ENCODE data around the gene MT1M. TPM values are rescaled to one million over a fixed set of nuclear protein-coding genes. Genes with fewer than 3 reads are reported as not detected.
A peak's percentile ranks its signal among the peaks of the same experiment; 100 is the strongest.

MT1M gene
- total and polyA plus RNA-seq, 9 donors: 0.34 to 2.4 (median 0.63) TPM

DNA sequence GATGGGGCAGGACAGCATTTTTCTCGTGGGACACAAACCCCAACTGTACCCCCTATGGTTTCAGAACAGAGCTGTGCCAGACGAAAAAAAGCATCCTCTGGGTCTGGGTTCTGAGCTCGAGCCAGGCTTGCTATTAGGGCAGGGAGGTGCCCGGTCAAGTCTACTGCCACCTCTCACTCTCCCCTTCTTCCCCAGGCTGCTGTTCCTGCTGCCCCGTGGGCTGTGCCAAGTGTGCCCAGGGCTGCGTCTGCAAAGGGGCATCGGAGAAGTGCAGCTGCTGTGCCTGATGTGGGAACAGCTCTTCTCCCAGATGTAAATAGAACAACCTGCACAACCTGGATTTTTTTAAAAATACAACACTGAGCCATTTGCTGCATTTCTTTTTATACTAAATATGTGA, 5.8 kb upstream of the MT1M start:
- no peak for DNase-seq
- WGBS (ENCODE audit: insufficient coverage): 58% methylated on average over 5 of the region's 7 CpGs
- Histone ChIP-seq H3K27me3 (ENCODE audit: control insufficient read depth, insufficient read depth, low read length) (peaks cover 32% of the 10 kb centered on the region), H3K27ac (ENCODE audit: low read length) (no peak overlapping the region), H3K4me3 (ENCODE audit: low read length) (no peak overlapping the region), H3K36me3 (ENCODE audit: control insufficient read depth, insufficient read depth, low read length) (no peaks in the 10 kb centered on the region), H3K4me1 (ENCODE audit: control insufficient read depth, insufficient read depth, low read length) (peaks cover 20% of the 10 kb centered on the region), H3K9me3 (replicated peaks; ENCODE audit: control insufficient read depth, low read depth, low read length) (no peaks in the 10 kb centered on the region)

DNA sequence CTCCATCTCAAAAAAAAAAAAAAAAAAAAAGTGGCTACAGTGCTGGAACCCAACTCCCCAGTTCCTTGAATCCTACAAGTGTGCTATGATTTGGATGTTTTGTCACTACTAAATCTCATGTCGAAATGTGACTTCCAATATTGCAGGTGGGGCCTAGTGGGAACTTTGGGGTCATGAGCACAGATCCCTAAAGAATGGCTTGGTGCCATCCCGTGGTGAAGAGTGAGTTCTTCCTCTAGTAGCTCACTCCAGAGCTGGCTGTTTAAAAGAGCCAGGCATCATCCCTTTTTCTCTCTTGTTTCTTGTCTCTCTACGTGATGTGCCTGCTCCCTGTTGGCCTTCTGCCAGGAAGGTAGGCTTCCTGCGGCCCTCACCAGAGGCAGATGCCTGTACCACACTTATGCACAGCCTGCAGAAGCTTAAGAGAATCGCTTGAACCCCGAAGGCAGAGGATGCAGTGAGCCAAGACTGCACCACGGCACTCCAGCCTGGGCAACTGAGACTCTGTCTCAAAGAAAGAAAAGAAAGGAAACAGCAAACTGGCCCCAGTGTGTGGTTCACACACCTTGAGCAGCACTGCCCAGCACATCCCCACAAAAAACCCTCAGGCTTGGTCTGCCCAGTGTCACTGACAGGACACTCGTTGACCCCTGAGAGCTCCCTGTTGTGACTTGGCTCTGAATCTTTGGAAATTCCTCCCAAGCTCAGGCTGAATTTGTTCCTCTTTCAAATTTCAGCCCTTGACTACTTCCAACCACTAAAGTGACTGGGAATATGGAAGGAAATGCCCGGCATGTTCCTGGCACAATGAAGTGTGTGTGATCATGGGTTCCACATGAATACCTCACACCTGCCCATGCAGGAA, 3.7 kb upstream of the MT1M start:
- WGBS (ENCODE audit: insufficient coverage): 39% methylated on average over 4 of the region's 9 CpGs
- H3K36me3 ChIP-seq (ENCODE audit: control insufficient read depth, insufficient read depth, low read length): no peaks in the 10 kb centered on the region
- H3K4me3 ChIP-seq (ENCODE audit: low read length): no peak overlapping the region
- H3K4me1 ChIP-seq (ENCODE audit: control insufficient read depth, insufficient read depth, low read length): peaks cover 32% of the 10 kb centered on the region
- no peak overlapping the region for H3K27ac ChIP-seq (ENCODE audit: low read length)
- H3K9me3 ChIP-seq (replicated peaks; ENCODE audit: control insufficient read depth, low read depth, low read length): no peaks in the 10 kb centered on the region
- no peak for DNase-seq
- H3K27me3 ChIP-seq (ENCODE audit: control insufficient read depth, insufficient read depth, low read length): peaks cover 52% of the 10 kb centered on the region

DNA sequence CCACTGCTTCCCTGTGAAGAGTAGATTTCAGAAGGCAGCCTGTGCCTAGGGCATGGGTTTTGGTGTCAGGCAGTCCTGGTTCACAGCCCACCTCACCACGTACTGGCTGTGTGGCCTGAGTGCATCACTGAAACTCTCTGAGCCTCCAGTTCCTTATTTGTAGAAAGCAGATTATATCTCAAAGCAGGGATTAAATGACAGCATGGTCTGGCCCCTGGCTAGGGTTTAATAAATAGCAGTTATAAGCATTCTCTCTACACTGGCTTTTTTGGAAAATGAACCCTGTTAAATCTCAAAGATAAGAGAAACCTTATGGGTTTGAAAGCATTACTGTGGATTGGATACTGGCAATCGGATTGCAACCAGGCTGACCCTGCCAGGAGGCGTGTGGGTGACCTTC, 2.9 kb upstream of the MT1M start:
- Histone ChIP-seq H3K27ac (ENCODE audit: low read length) (no peak overlapping the region), H3K4me3 (ENCODE audit: low read length) (no peak overlapping the region), H3K4me1 (ENCODE audit: control insufficient read depth, insufficient read depth, low read length) (peaks cover 32% of the 10 kb centered on the region), H3K36me3 (ENCODE audit: control insufficient read depth, insufficient read depth, low read length) (no peaks in the 10 kb centered on the region), H3K27me3 (ENCODE audit: control insufficient read depth, insufficient read depth, low read length) (peaks cover 58% of the 10 kb centered on the region), H3K9me3 (replicated peaks; ENCODE audit: control insufficient read depth, low read depth, low read length) (no peaks in the 10 kb centered on the region)
- no peak for DNase-seq
- WGBS (ENCODE audit: insufficient coverage): 88% methylated on average over 3 of the region's 3 CpGs

DNA sequence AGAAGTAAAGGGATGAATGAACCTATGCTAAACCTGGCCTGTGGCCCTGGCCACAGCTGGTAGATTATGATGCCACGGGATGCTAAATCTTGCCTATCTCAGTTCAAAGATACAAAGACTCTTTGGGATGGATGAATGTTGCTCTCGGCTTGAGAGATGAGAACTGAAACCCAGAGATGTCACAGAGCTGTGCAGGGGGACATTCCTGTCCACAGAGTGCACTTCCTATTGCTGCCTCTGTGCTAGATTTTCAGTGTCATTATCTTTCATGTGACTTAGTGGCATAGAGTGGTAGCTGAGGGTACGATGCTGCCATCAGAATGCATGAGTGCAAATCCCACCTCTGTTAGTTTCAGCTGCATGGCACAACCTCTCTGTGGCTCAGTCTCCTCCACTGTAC, 2.3 kb upstream of the MT1M start:
- Histone ChIP-seq H3K27me3 (ENCODE audit: control insufficient read depth, insufficient read depth, low read length) (peaks cover 60% of the 10 kb centered on the region), H3K36me3 (ENCODE audit: control insufficient read depth, insufficient read depth, low read length) (no peaks in the 10 kb centered on the region), H3K9me3 (replicated peaks; ENCODE audit: control insufficient read depth, low read depth, low read length) (no peaks in the 10 kb centered on the region), H3K4me1 (ENCODE audit: control insufficient read depth, insufficient read depth, low read length) (peaks cover 30% of the 10 kb centered on the region), H3K4me3 (ENCODE audit: low read length) (no peak overlapping the region), H3K27ac (ENCODE audit: low read length) (no peak overlapping the region)
- no peak for DNase-seq
- WGBS (ENCODE audit: insufficient coverage): 60% methylated on average over 1 of the region's 3 CpGs

DNA sequence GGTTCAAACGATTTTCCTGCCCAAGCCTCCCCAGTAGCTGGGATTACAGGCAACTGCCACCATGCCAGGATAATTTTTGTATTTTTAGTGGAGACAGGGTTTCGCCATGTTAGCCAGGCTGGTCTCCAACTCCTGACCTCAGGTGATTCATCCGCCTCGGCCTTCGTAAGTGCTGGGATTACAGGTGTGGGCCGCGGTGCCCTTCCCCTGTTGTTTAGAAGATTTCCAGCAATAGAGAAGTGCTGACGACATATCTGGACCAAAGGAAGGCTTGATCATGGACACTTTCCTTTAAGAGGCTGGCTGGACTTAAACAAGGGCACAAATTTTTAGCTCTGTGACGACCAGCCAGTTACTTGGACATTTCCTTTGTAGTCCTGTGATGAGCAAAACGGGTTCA, 1.3 kb upstream of the MT1M start:
- H3K27me3 ChIP-seq (ENCODE audit: control insufficient read depth, insufficient read depth, low read length): peaks cover 61% of the 10 kb centered on the region
- H3K4me3 ChIP-seq (ENCODE audit: low read length): no peak overlapping the region
- H3K27ac ChIP-seq (ENCODE audit: low read length): no peak overlapping the region
- 90% methylated on average over 6 of the region's 10 CpGs for WGBS (ENCODE audit: insufficient coverage)
- H3K9me3 ChIP-seq (replicated peaks; ENCODE audit: control insufficient read depth, low read depth, low read length): no peaks in the 10 kb centered on the region
- DNase-seq: no peak
- peaks cover 23% of the 10 kb centered on the region for H3K4me1 ChIP-seq (ENCODE audit: control insufficient read depth, insufficient read depth, low read length)
- H3K36me3 ChIP-seq (ENCODE audit: control insufficient read depth, insufficient read depth, low read length): no peaks in the 10 kb centered on the region

DNA sequence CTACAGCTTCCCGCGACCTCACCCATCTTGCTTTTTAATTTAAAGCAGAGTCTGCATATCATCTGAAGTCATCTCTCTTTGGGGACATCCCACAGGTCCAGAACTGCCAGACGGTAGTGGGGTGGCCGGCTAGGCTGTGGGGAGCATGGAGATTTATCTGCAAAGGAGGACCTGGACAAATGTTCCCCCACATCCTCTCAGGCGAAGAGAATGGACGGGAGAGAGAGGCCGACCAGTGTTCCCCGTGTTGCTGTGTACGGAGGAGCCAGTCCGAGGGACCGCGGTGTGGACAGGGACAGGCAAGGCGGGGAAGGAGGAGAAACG, 665 bp upstream of the MT1M start:
- Histone ChIP-seq H3K9me3 (replicated peaks; ENCODE audit: control insufficient read depth, low read depth, low read length) (no peaks in the 10 kb centered on the region), H3K27ac (ENCODE audit: low read length) (peak overlapping the region; percentile 2), H3K36me3 (ENCODE audit: control insufficient read depth, insufficient read depth, low read length) (no peaks in the 10 kb centered on the region), H3K4me3 (ENCODE audit: low read length) (peak overlapping the region; percentile 43), H3K4me1 (ENCODE audit: control insufficient read depth, insufficient read depth, low read length) (peaks cover 17% of the 10 kb centered on the region), H3K27me3 (ENCODE audit: control insufficient read depth, insufficient read depth, low read length) (peaks cover 63% of the 10 kb centered on the region)
- DNase-seq: no peak
- 11% methylated on average over 3 of the region's 14 CpGs for WGBS (ENCODE audit: insufficient coverage)

DNA sequence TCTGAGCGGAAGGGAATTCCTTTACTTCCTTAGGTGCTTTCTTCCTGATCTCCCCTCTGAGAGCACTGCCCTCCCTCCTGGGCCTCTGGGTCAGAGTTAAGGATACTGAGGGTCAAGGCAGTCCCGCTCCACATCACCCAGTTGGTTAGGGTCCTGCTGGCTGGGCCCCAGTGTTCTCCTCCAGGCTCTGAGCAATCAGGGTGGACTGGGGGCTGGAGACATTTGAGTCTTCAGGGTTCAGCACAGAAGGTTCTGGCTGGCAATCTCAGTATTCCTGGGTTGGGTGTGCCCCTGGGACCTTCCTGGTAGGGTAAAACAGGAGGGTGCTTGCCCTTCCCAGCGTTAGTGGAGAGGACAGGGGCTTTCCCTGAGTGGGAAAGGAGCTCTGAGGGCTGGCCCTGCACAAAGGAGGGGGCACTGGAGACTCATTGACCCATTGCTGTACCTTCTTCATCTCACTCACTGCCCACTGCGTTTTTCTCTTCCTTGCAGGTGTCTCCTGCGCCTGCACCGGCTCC, 448 bp downstream of the MT1M start:
- no peak for DNase-seq
- no CpG with 5 or more reads among the region's 6 CpGs for WGBS (ENCODE audit: insufficient coverage)
- H3K4me3 ChIP-seq (ENCODE audit: low read length): peak overlapping the region; percentile 43
- no peaks in the 10 kb centered on the region for H3K36me3 ChIP-seq (ENCODE audit: control insufficient read depth, insufficient read depth, low read length)
- H3K4me1 ChIP-seq (ENCODE audit: control insufficient read depth, insufficient read depth, low read length): peaks cover 19% of the 10 kb centered on the region
- no peak overlapping the region for H3K27ac ChIP-seq (ENCODE audit: low read length)
- peaks cover 74% of the 10 kb centered on the region for H3K27me3 ChIP-seq (ENCODE audit: control insufficient read depth, insufficient read depth, low read length)
- H3K9me3 ChIP-seq (replicated peaks; ENCODE audit: control insufficient read depth, low read depth, low read length): no peaks in the 10 kb centered on the region

DNA sequence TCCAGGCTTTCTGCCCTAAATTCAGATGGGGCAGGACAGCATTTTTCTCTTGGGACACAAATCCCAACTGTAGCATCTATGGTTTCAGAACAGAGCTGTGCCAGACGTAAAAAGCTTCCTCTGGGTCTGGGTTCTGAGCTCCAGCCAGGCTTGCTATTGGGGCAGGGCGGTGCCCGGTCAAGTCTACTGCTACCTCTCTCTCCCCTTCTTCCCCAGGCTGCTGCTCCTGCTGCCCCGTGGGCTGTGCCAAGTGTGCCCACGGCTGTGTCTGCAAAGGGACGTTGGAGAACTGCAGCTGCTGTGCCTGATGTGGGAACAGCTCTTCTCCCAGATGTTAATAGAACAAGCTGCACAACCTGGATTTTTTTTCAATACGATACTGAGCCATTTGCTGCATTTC, 1.1 kb downstream of the MT1M start:
- no peaks in the 10 kb centered on the region for H3K9me3 ChIP-seq (replicated peaks; ENCODE audit: control insufficient read depth, low read depth, low read length)
- DNase-seq: no peak
- 25% methylated on average over 5 of the region's 7 CpGs for WGBS (ENCODE audit: insufficient coverage)
- H3K4me3 ChIP-seq (ENCODE audit: low read length): no peak overlapping the region
- H3K27me3 ChIP-seq (ENCODE audit: control insufficient read depth, insufficient read depth, low read length): peaks cover 76% of the 10 kb centered on the region
- H3K4me1 ChIP-seq (ENCODE audit: control insufficient read depth, insufficient read depth, low read length): peaks cover 24% of the 10 kb centered on the region
- H3K27ac ChIP-seq (ENCODE audit: low read length): no peak overlapping the region
- H3K36me3 ChIP-seq (ENCODE audit: control insufficient read depth, insufficient read depth, low read length): no peaks in the 10 kb centered on the region

DNA sequence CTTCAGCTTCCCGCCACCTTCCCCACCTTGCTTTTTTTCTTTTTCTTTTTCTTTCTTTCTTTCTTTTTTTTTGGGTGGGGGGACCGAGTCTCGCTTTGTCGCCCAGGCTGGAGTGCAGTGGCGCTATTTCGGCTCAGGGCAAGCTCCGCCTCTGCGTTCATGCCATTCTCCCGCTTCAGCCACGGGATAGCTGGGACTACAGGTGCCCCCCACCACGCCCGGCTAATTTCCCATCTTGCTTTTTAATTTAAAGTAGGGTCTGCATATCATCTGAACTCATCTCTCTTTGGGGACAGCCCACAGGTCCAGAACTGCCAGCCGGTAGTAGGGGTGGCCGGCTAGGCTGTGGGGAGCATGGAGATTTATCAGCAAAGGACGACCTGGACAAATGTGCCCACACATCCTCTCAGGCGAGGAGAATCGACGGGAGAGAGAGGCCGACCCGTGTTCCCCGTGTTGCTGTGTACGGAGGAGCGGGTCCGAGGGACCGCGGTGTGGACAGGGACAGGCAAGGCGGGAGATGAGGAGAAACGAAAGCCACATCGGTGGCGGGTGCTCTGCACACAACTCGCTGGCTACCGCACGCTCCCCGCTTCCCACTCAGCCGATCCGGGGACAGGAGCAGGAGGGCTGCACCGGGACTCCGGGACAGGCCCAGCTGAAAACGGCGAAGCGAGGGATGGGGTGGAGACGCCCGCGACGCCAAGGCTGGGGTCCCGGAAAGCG, 2.4 kb downstream of the MT1M start:
- DNase-seq: no peak
- WGBS (ENCODE audit: insufficient coverage): 2% methylated on average over 35 of the region's 47 CpGs
- Histone ChIP-seq H3K9me3 (replicated peaks; ENCODE audit: control insufficient read depth, low read depth, low read length) (no peaks in the 10 kb centered on the region), H3K27me3 (ENCODE audit: control insufficient read depth, insufficient read depth, low read length) (peaks cover 86% of the 10 kb centered on the region), H3K27ac (ENCODE audit: low read length) (no peak overlapping the region), H3K4me3 (ENCODE audit: low read length) (no peak overlapping the region), H3K36me3 (ENCODE audit: control insufficient read depth, insufficient read depth, low read length) (no peaks in the 10 kb centered on the region), H3K4me1 (ENCODE audit: control insufficient read depth, insufficient read depth, low read length) (peaks cover 30% of the 10 kb centered on the region)

DNA sequence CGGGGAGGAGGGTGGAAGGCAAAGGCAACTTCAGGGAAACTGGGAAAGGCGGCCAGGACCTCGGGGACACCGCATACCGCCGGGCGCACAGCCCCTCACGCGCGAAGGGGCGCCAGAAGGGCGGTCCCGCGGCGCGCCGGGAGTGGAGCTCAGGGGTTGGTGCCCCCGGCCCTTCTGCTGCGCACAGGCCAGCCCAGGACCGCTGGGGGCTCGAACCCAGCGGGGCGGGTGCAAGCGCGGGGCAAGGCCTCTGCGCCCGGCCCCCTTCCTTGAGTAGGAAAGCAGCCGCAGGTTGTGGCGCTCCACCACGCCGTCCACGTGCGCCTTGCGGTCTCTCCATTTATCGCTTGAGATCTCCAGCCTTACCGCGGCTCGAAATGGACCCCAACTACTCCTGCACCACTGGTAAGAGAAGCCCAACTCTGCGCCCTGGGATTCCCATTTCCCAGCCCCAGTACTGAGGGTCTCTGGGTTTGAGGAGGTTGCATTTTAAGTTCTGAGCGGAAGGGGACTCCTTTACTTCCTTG, 3.0 kb downstream of the MT1M start:
- Histone ChIP-seq H3K9me3 (replicated peaks; ENCODE audit: control insufficient read depth, low read depth, low read length) (no peaks in the 10 kb centered on the region), H3K27ac (ENCODE audit: low read length) (no peak overlapping the region), H3K36me3 (ENCODE audit: control insufficient read depth, insufficient read depth, low read length) (no peaks in the 10 kb centered on the region), H3K27me3 (ENCODE audit: control insufficient read depth, insufficient read depth, low read length) (peaks cover 91% of the 10 kb centered on the region), H3K4me3 (ENCODE audit: low read length) (no peak overlapping the region), H3K4me1 (ENCODE audit: control insufficient read depth, insufficient read depth, low read length) (peaks cover 30% of the 10 kb centered on the region)
- no peak for DNase-seq
- 3% methylated on average over 28 of the region's 40 CpGs for WGBS (ENCODE audit: insufficient coverage)
